ENCODE data around the gene RSL24D1. TPM values are rescaled to one million over a fixed set of nuclear protein-coding genes. Genes with fewer than 3 reads are reported as not detected.

Gene RSL24D1
- 78.8 TPM for polyA plus RNA-seq
- long read RNA-seq, donor 1, transcript RSL24D1-201 (6 exons, 2,015 nt), result major isoform, 44 of 44 reads
- long read RNA-seq, donor 1, partial matches to known transcripts, result 0 of 44 reads
- long read RNA-seq, donor 1, other reads (novel, unspliced or antisense), result 0 of 44 reads
- long read RNA-seq, donor 2, transcript RSL24D1-201 (6 exons, 2,015 nt), result major isoform, 64 of 73 reads
- long read RNA-seq, donor 2, partial matches to known transcripts, result 9 of 73 reads
- long read RNA-seq, donor 2, other reads (novel, unspliced or antisense), result 0 of 73 reads
- long read RNA-seq, donor 3, result 0 reads
- long read RNA-seq, donor 4, transcript RSL24D1-201 (6 exons, 2,015 nt), result major isoform, 5 of 5 reads
- long read RNA-seq, donor 4, partial matches to known transcripts, result 0 of 5 reads
- long read RNA-seq, donor 4, other reads (novel, unspliced or antisense), result 0 of 5 reads
- long read RNA-seq, donor 5, transcript RSL24D1-201 (6 exons, 2,015 nt), result major isoform, 36 of 36 reads
- long read RNA-seq, donor 5, partial matches to known transcripts, result 0 of 36 reads
- long read RNA-seq, donor 5, other reads (novel, unspliced or antisense), result 0 of 36 reads
- long read RNA-seq, donor 6, transcript RSL24D1-201 (6 exons, 2,015 nt), result major isoform, 53 of 61 reads
- long read RNA-seq, donor 6, partial matches to known transcripts, result 8 of 61 reads
- long read RNA-seq, donor 6, other reads (novel, unspliced or antisense), result 0 of 61 reads
- long read RNA-seq, donor 7, transcript RSL24D1-201 (6 exons, 2,015 nt), result major isoform, 28 of 44 reads
- long read RNA-seq, donor 7, partial matches to known transcripts, result 16 of 44 reads
- long read RNA-seq, donor 7, other reads (novel, unspliced or antisense), result 0 of 44 reads
- long read RNA-seq, donor 8, transcript RSL24D1-201 (6 exons, 2,015 nt), result major isoform, 79 of 129 reads
- long read RNA-seq, donor 8, partial matches to known transcripts, result 50 of 129 reads
- long read RNA-seq, donor 8, other reads (novel, unspliced or antisense), result 0 of 129 reads
- long read RNA-seq, donor 9, transcript RSL24D1-201 (6 exons, 2,015 nt), result major isoform, 85 of 119 reads
- long read RNA-seq, donor 9, partial matches to known transcripts, result 34 of 119 reads
- long read RNA-seq, donor 9, other reads (novel, unspliced or antisense), result 0 of 119 reads
- long read RNA-seq, donor 10, transcript RSL24D1-201 (6 exons, 2,015 nt), result major isoform, 102 of 119 reads
- long read RNA-seq, donor 10, partial matches to known transcripts, result 17 of 119 reads
- long read RNA-seq, donor 10, other reads (novel, unspliced or antisense), result 0 of 119 reads
- long read RNA-seq, donor 11, transcript RSL24D1-201 (6 exons, 2,015 nt), result major isoform, 55 of 67 reads
- long read RNA-seq, donor 11, partial matches to known transcripts, result 12 of 67 reads
- long read RNA-seq, donor 11, other reads (novel, unspliced or antisense), result 0 of 67 reads

DNA sequence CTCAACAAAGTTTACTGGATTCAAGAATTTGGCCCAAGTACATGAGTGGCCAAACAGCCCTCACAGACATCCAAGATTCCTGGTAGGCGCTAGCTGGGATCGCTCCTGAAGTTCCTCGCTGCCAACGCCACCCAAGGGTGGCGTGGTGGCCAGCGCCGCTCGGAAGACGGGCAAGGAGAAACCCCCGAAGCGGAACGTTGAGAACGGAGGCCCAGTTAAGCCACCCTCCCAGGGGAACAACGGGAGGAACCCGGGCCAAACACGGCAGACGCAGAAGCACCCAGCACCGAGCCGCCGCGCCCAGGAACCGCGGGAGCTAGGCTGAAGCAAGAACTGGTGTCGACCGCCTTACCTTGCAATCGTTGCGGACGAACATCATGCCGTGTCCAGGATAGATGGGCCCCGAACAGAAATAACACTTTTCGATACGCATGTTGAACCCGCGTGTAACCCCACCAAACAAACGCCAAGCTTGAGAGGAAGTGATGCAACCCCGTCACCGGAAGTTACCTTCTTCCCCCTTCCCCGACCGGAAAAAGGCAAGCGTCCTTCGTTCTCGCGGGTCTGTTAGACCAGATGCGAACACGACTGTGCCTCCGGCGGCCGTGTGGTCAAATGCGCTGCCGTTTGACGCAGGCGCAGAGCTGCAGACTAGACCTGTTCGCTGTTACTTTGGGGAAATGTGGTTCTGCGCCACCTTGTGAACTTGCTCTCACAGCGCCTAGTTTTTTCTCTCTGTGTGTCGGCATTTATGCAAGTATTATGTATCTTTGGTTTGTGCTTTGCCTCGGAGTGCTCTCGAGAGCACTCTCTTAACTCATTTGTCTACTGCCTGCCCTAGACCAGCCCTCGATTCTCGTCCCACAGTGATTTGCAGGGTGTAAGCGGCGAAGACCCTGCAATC, at the start of gene RSL24D1:
Gene RSL24D1 (minus strand): TSS at position 484 of the 904 bp plus-strand sequence. CDS start 51 bp downstream, at position 433.
- Histone ChIP-seq H3K9me3 (ENCODE audit: control insufficient read depth, low read depth, low read length) (no peaks in the 10 kb centered on the region), H3K36me3 (ENCODE audit: control insufficient read depth, insufficient read depth, low read length) (peaks cover 6% of the 10 kb centered on the region), H3K4me1 (ENCODE audit: control insufficient read depth, insufficient read depth, low read length) (peaks cover 11% of the 10 kb centered on the region), H3K4me3 (ENCODE audit: low read length) (peak within 1 kb of the TSS; percentile 80), H3K27me3 (ENCODE audit: control insufficient read depth, insufficient read depth, low read length) (no peaks in the 10 kb centered on the region), H3K27ac (ENCODE audit: low read length) (peak within 1 kb of the TSS; percentile 84)
- DNase-seq, result peak; percentile 99
- WGBS (ENCODE audit: insufficient coverage, low lambda C conversion rate), result no CpG with 5 or more reads among the region's 62 CpGs

DNA sequence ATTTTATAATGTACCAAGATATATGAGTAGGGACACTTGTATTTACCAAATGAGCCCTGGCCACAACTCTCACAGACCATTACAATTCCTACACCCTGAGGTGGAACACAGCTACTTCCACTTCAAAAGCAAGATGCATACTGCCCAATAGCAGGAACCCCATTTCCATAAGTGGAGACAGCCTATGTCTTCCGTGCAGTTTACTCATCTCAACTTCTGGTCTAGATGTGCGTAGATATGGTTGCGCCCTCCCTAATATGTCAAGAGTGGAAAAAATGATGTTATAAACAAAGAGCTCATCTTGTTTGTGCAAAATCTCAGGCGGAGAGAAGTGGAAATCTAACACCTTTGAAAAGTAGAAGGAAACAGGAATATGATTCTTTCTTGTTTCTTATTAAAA, 48.3 kb upstream of the RSL24D1 start:
- Histone ChIP-seq H3K4me1 (ENCODE audit: control insufficient read depth, insufficient read depth, low read length) (peaks cover 4% of the 10 kb centered on the region), H3K36me3 (ENCODE audit: control insufficient read depth, insufficient read depth, low read length) (no peaks in the 10 kb centered on the region), H3K4me3 (ENCODE audit: low read length) (no peak overlapping the region), H3K9me3 (ENCODE audit: control insufficient read depth, low read depth, low read length) (no peaks in the 10 kb centered on the region), H3K27ac (ENCODE audit: low read length) (no peak overlapping the region), H3K27me3 (ENCODE audit: control insufficient read depth, insufficient read depth, low read length) (no peaks in the 10 kb centered on the region)
- no CpG with 5 or more reads among the region's 4 CpGs for WGBS (ENCODE audit: insufficient coverage, low lambda C conversion rate)
- DNase-seq, result no peak

DNA sequence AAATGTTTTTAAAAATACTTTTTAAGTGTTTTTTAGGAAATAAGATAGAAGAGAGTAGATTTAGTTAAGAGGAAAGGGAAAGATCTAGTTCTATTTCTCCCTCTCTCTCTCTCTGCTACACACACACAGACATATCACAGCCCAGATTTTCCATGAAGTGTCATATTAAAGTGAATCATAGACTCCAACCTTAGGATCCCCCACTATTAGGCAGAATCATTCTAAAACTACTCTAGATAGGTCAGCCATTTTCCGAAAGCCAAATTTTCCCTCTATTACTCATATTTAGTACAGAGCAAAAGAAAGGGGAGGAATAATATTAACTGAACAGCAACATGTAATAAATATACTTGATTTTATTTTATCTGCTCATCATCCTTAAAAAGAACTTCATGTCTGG, 45.1 kb upstream of the RSL24D1 start:
- WGBS (ENCODE audit: insufficient coverage, low lambda C conversion rate), result no CpG with 5 or more reads among the region's 1 CpG
- Histone ChIP-seq H3K4me3 (ENCODE audit: low read length) (no peak overlapping the region), H3K4me1 (ENCODE audit: control insufficient read depth, insufficient read depth, low read length) (no peaks in the 10 kb centered on the region), H3K9me3 (ENCODE audit: control insufficient read depth, low read depth, low read length) (no peaks in the 10 kb centered on the region), H3K27me3 (ENCODE audit: control insufficient read depth, insufficient read depth, low read length) (no peaks in the 10 kb centered on the region), H3K36me3 (ENCODE audit: control insufficient read depth, insufficient read depth, low read length) (no peaks in the 10 kb centered on the region), H3K27ac (ENCODE audit: low read length) (no peak overlapping the region)
- DNase-seq, result no peak

DNA sequence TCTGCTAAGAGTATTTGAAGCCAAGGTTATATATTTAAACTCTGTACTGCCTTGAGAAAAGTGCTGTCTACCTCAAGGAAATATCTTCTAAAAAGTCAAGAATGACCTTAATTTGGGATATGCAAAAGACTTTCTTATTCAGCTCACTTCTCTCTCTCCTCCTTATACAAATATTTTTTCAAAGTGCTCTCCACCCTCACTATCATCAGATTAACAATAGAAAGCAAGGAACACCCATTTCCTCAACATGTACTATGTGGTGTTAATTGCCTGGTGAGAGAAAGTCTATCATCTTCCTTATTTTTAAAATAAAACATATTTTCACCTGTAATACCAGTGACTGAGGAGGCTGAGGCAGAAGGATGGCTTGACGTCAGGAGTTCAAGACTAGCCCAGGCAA, 44.4 kb upstream of the RSL24D1 start:
- H3K27ac ChIP-seq (ENCODE audit: low read length), result no peak overlapping the region
- no peak for DNase-seq
- no peaks in the 10 kb centered on the region for H3K36me3 ChIP-seq (ENCODE audit: control insufficient read depth, insufficient read depth, low read length)
- no peaks in the 10 kb centered on the region for H3K27me3 ChIP-seq (ENCODE audit: control insufficient read depth, insufficient read depth, low read length)
- H3K4me3 ChIP-seq (ENCODE audit: low read length), result no peak overlapping the region
- H3K4me1 ChIP-seq (ENCODE audit: control insufficient read depth, insufficient read depth, low read length), result no peaks in the 10 kb centered on the region
- WGBS (ENCODE audit: insufficient coverage, low lambda C conversion rate), result no CpG with 5 or more reads among the region's 1 CpG
- no peaks in the 10 kb centered on the region for H3K9me3 ChIP-seq (ENCODE audit: control insufficient read depth, low read depth, low read length)

DNA sequence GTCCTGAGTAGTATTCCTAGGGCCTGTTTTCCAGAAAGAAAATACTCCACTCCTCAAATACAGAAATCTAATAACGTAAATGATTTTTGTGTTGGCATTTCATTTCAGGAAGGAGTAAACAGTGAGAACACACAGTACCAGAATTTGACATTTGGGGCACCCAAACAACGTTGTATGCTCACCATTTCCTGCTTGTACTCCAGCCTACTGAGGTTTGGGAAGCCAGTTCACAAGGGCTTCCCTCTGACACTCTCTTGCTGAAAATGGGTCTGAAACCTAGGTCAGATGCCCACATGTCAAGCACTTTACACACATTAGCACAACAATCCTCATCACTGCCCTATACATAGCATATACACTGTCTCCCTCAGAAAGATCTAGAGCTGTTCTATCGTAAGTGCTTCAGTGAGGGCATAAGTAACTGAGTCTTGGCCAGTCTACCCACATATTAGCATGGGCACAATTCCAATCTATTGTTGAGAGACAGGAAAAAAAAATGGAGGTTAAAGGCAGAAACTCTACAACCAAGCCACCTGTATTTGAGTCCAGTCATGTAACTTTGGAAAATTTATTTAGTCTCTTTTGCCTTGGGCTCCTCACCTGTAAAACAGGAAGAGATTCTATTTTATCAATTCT, 43.5 kb upstream of the RSL24D1 start:
- H3K27ac ChIP-seq (ENCODE audit: low read length), result no peak overlapping the region
- H3K36me3 ChIP-seq (ENCODE audit: control insufficient read depth, insufficient read depth, low read length), result no peaks in the 10 kb centered on the region
- H3K4me1 ChIP-seq (ENCODE audit: control insufficient read depth, insufficient read depth, low read length), result no peaks in the 10 kb centered on the region
- no peaks in the 10 kb centered on the region for H3K9me3 ChIP-seq (ENCODE audit: control insufficient read depth, low read depth, low read length)
- no peaks in the 10 kb centered on the region for H3K27me3 ChIP-seq (ENCODE audit: control insufficient read depth, insufficient read depth, low read length)
- 100% methylated on average over 1 of the region's 3 CpGs for WGBS (ENCODE audit: insufficient coverage, low lambda C conversion rate)
- H3K4me3 ChIP-seq (ENCODE audit: low read length), result no peak overlapping the region
- DNase-seq, result no peak

DNA sequence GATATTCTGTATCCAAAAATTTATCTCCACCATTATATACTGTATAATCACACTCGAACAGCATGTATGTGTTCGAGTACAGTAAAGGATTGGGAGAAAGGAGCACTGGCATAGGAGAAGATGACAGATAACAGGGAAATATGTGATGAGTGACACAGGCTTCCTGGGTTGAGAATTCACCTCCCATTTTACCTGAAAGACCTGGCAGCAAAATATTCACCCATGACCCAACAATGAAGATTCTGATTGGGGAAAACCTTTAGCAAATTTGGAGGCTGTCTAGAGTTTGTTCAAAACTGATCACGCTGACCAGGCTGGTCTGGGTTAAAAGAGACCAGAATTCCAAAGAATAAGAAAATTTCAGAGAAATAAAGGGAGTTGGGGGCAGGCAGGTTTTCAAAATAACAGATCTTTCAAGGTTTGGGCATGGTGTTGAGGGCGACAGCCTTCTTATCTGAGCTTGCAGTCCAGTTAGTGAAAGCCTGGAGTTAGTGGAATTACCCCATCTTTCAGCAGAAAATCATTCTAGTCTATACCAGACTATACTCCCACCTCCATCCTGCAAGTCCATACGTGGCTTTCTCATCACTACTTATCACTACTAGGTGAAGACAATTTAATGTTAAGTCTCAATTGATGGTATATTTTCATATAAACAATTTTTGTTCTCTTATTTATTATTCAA, 42.8 kb upstream of the RSL24D1 start:
- no peaks in the 10 kb centered on the region for H3K9me3 ChIP-seq (ENCODE audit: control insufficient read depth, low read depth, low read length)
- no peaks in the 10 kb centered on the region for H3K36me3 ChIP-seq (ENCODE audit: control insufficient read depth, insufficient read depth, low read length)
- no peak overlapping the region for H3K27ac ChIP-seq (ENCODE audit: low read length)
- DNase-seq, result no peak
- H3K4me1 ChIP-seq (ENCODE audit: control insufficient read depth, insufficient read depth, low read length), result no peaks in the 10 kb centered on the region
- H3K4me3 ChIP-seq (ENCODE audit: low read length), result no peak overlapping the region
- no peaks in the 10 kb centered on the region for H3K27me3 ChIP-seq (ENCODE audit: control insufficient read depth, insufficient read depth, low read length)
- WGBS (ENCODE audit: insufficient coverage, low lambda C conversion rate), result 100% methylated on average over 3 of the region's 5 CpGs

DNA sequence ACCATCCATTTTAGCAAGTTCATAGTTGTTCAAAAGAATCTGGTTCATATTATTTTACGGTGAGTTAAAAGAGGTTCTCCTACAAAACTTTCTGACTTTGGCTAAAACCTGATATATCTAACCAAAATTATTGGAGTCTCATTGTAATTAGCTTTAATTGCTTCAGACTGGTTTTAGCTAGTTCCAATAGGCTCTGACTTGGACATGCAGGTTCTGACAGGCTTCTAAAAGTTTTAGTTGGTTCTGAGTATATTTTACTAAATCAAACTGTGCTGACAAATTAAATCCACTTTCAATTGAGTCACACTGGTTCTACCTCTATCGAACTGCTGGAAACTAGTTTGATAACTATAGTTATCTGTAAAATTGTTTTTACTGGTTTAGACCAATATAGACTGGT, 42.1 kb upstream of the RSL24D1 start:
- no peaks in the 10 kb centered on the region for H3K9me3 ChIP-seq (ENCODE audit: control insufficient read depth, low read depth, low read length)
- no peak for DNase-seq
- WGBS (ENCODE audit: insufficient coverage, low lambda C conversion rate), result 100% methylated on average over 1 of the region's 2 CpGs
- no peak overlapping the region for H3K4me3 ChIP-seq (ENCODE audit: low read length)
- no peaks in the 10 kb centered on the region for H3K4me1 ChIP-seq (ENCODE audit: control insufficient read depth, insufficient read depth, low read length)
- no peak overlapping the region for H3K27ac ChIP-seq (ENCODE audit: low read length)
- H3K27me3 ChIP-seq (ENCODE audit: control insufficient read depth, insufficient read depth, low read length), result no peaks in the 10 kb centered on the region
- no peaks in the 10 kb centered on the region for H3K36me3 ChIP-seq (ENCODE audit: control insufficient read depth, insufficient read depth, low read length)

DNA sequence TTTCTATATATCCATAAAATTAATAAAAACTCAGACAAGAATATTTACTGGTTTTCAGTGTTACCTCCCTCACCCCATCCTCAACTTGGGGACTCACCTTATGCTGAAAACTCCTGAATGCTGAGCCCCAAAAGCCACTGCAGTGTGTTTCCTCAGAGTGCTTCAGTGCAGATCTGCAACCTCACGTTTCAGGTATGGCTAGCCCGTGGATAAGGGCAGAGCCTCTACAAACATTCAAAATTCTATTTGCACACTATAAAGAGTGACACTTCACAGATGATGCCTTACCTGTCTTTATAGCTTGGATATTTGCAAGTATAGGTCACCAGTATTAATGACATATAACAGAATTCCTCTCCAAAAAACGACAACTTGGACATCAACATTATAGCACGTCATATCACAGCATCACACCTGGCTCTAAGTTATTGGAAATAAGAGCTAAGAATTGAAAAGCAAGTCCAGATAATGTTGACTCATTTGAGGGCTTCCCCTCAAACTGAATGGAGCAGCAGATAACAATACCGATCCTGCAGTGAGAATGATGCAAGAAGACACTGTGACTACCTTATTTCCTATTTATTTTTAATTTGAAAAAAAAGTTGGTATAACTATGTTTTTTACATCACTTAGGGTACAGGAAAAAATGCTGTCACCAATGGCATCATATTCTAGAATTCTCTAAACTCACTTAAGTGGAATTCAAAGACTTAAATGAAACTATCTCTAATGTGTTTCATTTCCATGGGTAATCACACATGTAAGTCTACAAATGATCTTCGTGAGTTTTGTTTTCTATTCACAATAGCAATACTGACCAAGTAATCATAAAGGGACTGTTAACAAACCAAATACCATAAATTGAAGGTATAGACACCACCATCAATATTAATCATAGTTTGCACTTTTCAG, 40.7 kb upstream of the RSL24D1 start:
- Histone ChIP-seq H3K4me1 (ENCODE audit: control insufficient read depth, insufficient read depth, low read length) (no peaks in the 10 kb centered on the region), H3K4me3 (ENCODE audit: low read length) (no peak overlapping the region), H3K27ac (ENCODE audit: low read length) (no peak overlapping the region), H3K9me3 (ENCODE audit: control insufficient read depth, low read depth, low read length) (no peaks in the 10 kb centered on the region), H3K36me3 (ENCODE audit: control insufficient read depth, insufficient read depth, low read length) (no peaks in the 10 kb centered on the region), H3K27me3 (ENCODE audit: control insufficient read depth, insufficient read depth, low read length) (no peaks in the 10 kb centered on the region)
- WGBS (ENCODE audit: insufficient coverage, low lambda C conversion rate), result 83% methylated on average over 2 of the region's 6 CpGs
- no peak for DNase-seq

Data from large intestine (tissue), 12 donors.